ENCODE results near the gene RFESD. TPM values are rescaled to one million over a fixed set of nuclear protein-coding genes. Genes with fewer than 3 reads are reported as not detected.

Gene RFESD
- total and polyA plus RNA-seq, 4 donors = 1.1 to 98.0 (median 1.4) TPM

GRCh38 chr5:95633671-95634070 is 12.9 kb upstream of the RFESD start:
- TF ChIP-seq RXRA (IDR thresholded peaks at IDR 0.05) = no peak
- TF ChIP-seq HNF4G (IDR thresholded peaks at IDR 0.05) = no peak
- no peak for TF ChIP-seq RAD21 (IDR thresholded peaks at IDR 0.05)
- Histone ChIP-seq H3K4me1 (ENCODE audit: control insufficient read depth in 4 of 4, insufficient read depth in 4 of 4, low read length in 3 of 4) (no peaks in the 10 kb centered on the region), H3K9ac (ENCODE audit: low read depth in 1 of 2, low read length in 2 of 2) (no peak overlapping the region), H3K4me3 (ENCODE audit: low read depth in 1 of 3, low read length in 3 of 3) (no peak overlapping the region), H3K9me3 (ENCODE audit: control insufficient read depth in 4 of 4, low read length in 3 of 4) (no peaks in the 10 kb centered on the region), H3K27me3 (ENCODE audit: control insufficient read depth in 4 of 4, insufficient read depth in 4 of 4, low read length in 3 of 4) (no peaks in the 10 kb centered on the region), H3K27ac (ENCODE audit: low read depth in 1 of 2, low read length in 2 of 2) (no peak overlapping the region), H3K36me3 (ENCODE audit: control insufficient read depth in 4 of 4, insufficient read depth in 3 of 4, low read depth in 1 of 4, low read length in 3 of 4) (no peaks in the 10 kb centered on the region)
- 97% methylated on average over 3 of the region's 3 CpGs for WGBS
- no peak for DNase-seq (ENCODE audit: low spot score)

GRCh38 chr5:95634081-95634480 is 12.5 kb upstream of the RFESD start:
- no peak for TF ChIP-seq REST (IDR thresholded peaks at IDR 0.05)
- TF ChIP-seq, protein P1, sequence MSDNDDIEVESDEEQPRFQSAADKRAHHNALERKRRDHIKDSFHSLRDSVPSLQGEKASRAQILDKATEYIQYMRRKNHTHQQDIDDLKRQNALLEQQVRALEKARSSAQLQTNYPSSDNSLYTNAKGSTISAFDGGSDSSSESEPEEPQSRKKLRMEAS (IDR thresholded peaks at IDR 0.05) = no peak
- TF ChIP-seq ZBTB33 (IDR thresholded peaks at IDR 0.05) = no peak
- TF ChIP-seq CTCF (IDR thresholded peaks at IDR 0.05; ENCODE audit: low read depth, low read length, missing input control) = no peak
- TF ChIP-seq FOXA1 (IDR thresholded peaks at IDR 0.05) = no peak
- TF ChIP-seq EGR1 (IDR thresholded peaks at IDR 0.05; ENCODE audit: low read depth in 2 of 2) = no peak
- no peak for TF ChIP-seq SP1 (IDR thresholded peaks at IDR 0.05)
- TF ChIP-seq TAF1 (conservative IDR thresholded peaks at IDR 0.05) = no peak
- TF ChIP-seq HNF4G (IDR thresholded peaks at IDR 0.05) = no peak
- TF ChIP-seq GABPA (IDR thresholded peaks at IDR 0.05 in 1 of 2, conservative IDR thresholded peaks at IDR 0.05 in 1 of 2) = no peak
- TF ChIP-seq RAD21 (IDR thresholded peaks at IDR 0.05) = no peak
- no peak for TF ChIP-seq FOXA2 (IDR thresholded peaks at IDR 0.05)
- TF ChIP-seq RXRA (IDR thresholded peaks at IDR 0.05) = no peak
- no peak for DNase-seq (ENCODE audit: low spot score)
- H3K36me3 ChIP-seq (ENCODE audit: control insufficient read depth in 4 of 4, insufficient read depth in 3 of 4, low read depth in 1 of 4, low read length in 3 of 4) = no peaks in the 10 kb centered on the region
- H3K9me3 ChIP-seq (ENCODE audit: control insufficient read depth in 4 of 4, low read length in 3 of 4) = no peaks in the 10 kb centered on the region
- no peaks in the 10 kb centered on the region for H3K27me3 ChIP-seq (ENCODE audit: control insufficient read depth in 4 of 4, insufficient read depth in 4 of 4, low read length in 3 of 4)
- no peak overlapping the region for H3K27ac ChIP-seq (ENCODE audit: low read depth in 1 of 2, low read length in 2 of 2)
- 97% methylated on average over 3 of the region's 3 CpGs for WGBS
- H3K4me3 ChIP-seq (ENCODE audit: low read depth in 1 of 3, low read length in 3 of 3) = no peak overlapping the region
- no peak overlapping the region for H3K9ac ChIP-seq (ENCODE audit: low read depth in 1 of 2, low read length in 2 of 2)
- no peaks in the 10 kb centered on the region for H3K4me1 ChIP-seq (ENCODE audit: control insufficient read depth in 4 of 4, insufficient read depth in 4 of 4, low read length in 3 of 4)

All from liver (tissue), 9 donors.